ENCODE data around the gene VSNL1. TPM values are rescaled to one million over a fixed set of nuclear protein-coding genes. Genes with fewer than 3 reads are reported as not detected.

Gene VSNL1
- total RNA-seq, 1 experiment from 2014 or later = not detected

DNA sequence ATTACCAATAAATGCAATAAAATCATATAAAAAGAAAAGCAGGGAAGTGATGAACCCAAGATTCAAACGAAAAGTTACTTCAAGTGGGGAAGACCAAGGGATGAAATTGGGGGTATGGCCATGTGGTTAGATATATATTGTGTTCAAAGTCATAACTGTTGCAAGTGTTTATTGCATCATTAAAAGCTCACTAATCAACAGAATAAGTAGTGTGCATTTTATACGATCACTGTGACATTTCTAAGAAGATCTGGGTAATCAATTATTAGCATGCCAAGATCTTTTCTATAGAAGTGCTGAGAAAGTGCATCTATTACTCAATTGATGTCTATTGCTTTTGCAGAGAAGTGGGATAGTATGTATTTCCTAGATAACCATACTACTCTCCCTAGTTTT lies 52.9 kb downstream of the VSNL1 start:
- intact Hi-C loops (cut with micrococcal nuclease; ENCODE audit: unreplicated experiment) = no loop called here
- H3K27me3 ChIP-seq (ENCODE audit: insufficient read depth, low read depth) = no peaks in the 10 kb centered on the region
- no peak overlapping the region for H3K4me3 ChIP-seq
- H3K9me2 ChIP-seq (ENCODE audit: insufficient read depth) = no peaks in the 10 kb centered on the region; the same call in 1 of the 2 replicates
- ChIA-PET CTCF (no interaction called here), POLR2A (ENCODE audit: unreplicated experiment) (no interaction called here)
- no peaks in the 10 kb centered on the region for H3K79me2 ChIP-seq (ENCODE audit: low read depth)
- TF ChIP-seq, protein P1, sequence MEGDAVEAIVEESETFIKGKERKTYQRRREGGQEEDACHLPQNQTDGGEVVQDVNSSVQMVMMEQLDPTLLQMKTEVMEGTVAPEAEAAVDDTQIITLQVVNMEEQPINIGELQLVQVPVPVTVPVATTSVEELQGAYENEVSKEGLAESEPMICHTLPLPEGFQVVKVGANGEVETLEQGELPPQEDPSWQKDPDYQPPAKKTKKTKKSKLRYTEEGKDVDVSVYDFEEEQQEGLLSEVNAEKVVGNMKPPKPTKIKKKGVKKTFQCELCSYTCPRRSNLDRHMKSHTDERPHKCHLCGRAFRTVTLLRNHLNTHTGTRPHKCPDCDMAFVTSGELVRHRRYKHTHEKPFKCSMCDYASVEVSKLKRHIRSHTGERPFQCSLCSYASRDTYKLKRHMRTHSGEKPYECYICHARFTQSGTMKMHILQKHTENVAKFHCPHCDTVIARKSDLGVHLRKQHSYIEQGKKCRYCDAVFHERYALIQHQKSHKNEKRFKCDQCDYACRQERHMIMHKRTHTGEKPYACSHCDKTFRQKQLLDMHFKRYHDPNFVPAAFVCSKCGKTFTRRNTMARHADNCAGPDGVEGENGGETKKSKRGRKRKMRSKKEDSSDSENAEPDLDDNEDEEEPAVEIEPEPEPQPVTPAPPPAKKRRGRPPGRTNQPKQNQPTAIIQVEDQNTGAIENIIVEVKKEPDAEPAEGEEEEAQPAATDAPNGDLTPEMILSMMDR (conservative IDR thresholded peaks at IDR 0.05) = no peak
- TF ChIP-seq EZH2 (IDR thresholded peaks at IDR 0.05; ENCODE audit: low read depth) = no peak
- H3K9me3 ChIP-seq (ENCODE audit: insufficient read depth, low read depth) = no peaks in the 10 kb centered on the region
- no peak for DNase-seq
- H3F3A ChIP-seq (ENCODE audit: insufficient read depth, low read depth) = peaks cover 13% of the 10 kb centered on the region; the same call in 1 of the 2 replicates
- no peaks in the 10 kb centered on the region for H4K20me1 ChIP-seq (ENCODE audit: insufficient read depth)
- H3K27ac ChIP-seq = no peak overlapping the region
- peaks cover 28% of the 10 kb centered on the region for H3K4me1 ChIP-seq (replicated peaks; ENCODE audit: insufficient read depth)
- no peaks in the 10 kb centered on the region for H3K36me3 ChIP-seq (ENCODE audit: low read depth)
- H2AFZ ChIP-seq = no peak overlapping the region
- peak overlapping the region; percentile 15 for H3K4me2 ChIP-seq
- BruUV-seq (replicated peaks) = no TSS peak

DNA sequence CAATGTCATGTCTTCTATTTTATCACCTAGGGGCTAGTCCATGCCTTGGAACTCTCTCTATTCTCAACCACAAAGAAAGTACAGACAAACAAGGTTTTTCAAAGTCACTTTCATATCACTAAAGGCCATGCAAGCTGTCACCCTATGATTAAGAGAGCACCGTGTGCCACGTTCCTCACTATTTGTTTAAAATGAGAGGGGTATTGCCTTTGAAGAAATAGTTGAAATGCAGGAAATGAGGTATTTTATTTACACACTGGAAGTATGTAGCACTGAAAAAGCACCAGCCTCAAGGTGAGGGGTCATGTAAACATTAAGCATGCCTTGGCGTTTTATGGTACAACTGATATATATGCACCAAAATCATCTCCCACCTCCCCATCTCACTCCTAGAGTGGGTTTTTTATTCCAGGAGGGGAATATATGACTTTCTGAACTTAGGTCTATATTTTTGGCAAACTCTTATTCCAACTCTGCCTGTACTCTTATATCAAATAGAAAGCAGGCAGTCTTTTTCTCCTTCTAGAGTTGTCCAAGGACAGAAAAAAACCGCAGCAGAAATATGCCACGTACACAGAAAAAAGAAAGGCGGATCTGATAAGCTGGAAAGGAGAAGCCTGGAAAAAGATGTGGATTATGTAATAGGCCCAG lies 53.5 kb downstream of the VSNL1 start:
- CTCF ChIA-PET = no interaction called here

GRCh38 chr2:17594533-17595401 lies 54.3 kb downstream of the VSNL1 start:
- H3K27ac ChIP-seq = no peak overlapping the region
- H2AFZ ChIP-seq = no peak overlapping the region
- H4K20me1 ChIP-seq (ENCODE audit: insufficient read depth) = no peaks in the 10 kb centered on the region

More for the DNA sequence above, 53.5 kb downstream of the VSNL1 start:
- Histone ChIP-seq H3K4me1 (replicated peaks; ENCODE audit: insufficient read depth) (peaks cover 32% of the 10 kb centered on the region), H3K36me3 (ENCODE audit: low read depth) (no peaks in the 10 kb centered on the region), H3K27ac (no peak overlapping the region), H3K4me3 (no peak overlapping the region), H3F3A (ENCODE audit: insufficient read depth, low read depth) (peaks cover 13% of the 10 kb centered on the region; the same call in 1 of the 2 replicates), H4K20me1 (ENCODE audit: insufficient read depth) (no peaks in the 10 kb centered on the region), H3K27me3 (ENCODE audit: insufficient read depth, low read depth) (no peaks in the 10 kb centered on the region), H3K9me3 (ENCODE audit: insufficient read depth, low read depth) (no peaks in the 10 kb centered on the region), H3K9me2 (ENCODE audit: insufficient read depth) (no peaks in the 10 kb centered on the region), H3K79me2 (ENCODE audit: low read depth) (no peaks in the 10 kb centered on the region), H3K4me2 (peak overlapping the region; percentile 15), H2AFZ (no peak overlapping the region)
- TF ChIP-seq, protein P1 (conservative IDR thresholded peaks at IDR 0.05) = no peak
- intact Hi-C loops (cut with micrococcal nuclease; ENCODE audit: unreplicated experiment) = no loop called here
- POLR2A ChIA-PET (ENCODE audit: unreplicated experiment) = no interaction called here
- BruUV-seq (replicated peaks) = no TSS peak
- DNase-seq = peak in 1 of 2 experiments; percentile 58

More at GRCh38 chr2:17594533-17595401, 54.3 kb downstream of the VSNL1 start:
- CTCF ChIA-PET = no interaction called here
- no TSS peak for BruUV-seq (replicated peaks)
- H3K9me2 ChIP-seq (ENCODE audit: insufficient read depth) = no peaks in the 10 kb centered on the region
- DNase-seq = no peak
- intact Hi-C loops (cut with micrococcal nuclease; ENCODE audit: unreplicated experiment) = no loop called here
- no peak overlapping the region for H3K4me3 ChIP-seq
- POLR2A ChIA-PET (ENCODE audit: unreplicated experiment) = no interaction called here
- peak overlapping the region; percentile 15; the same call in 1 of the 2 replicates for H3K4me2 ChIP-seq
- TF ChIP-seq EZH2 (IDR thresholded peaks at IDR 0.05; ENCODE audit: low read depth) = no peak
- TF ChIP-seq, protein P1 (conservative IDR thresholded peaks at IDR 0.05) = no peak
- no peaks in the 10 kb centered on the region for H3K36me3 ChIP-seq (ENCODE audit: low read depth)
- no peaks in the 10 kb centered on the region for H3K79me2 ChIP-seq (ENCODE audit: low read depth)
- no peaks in the 10 kb centered on the region for H3K27me3 ChIP-seq (ENCODE audit: insufficient read depth, low read depth)
- H3K9me3 ChIP-seq (ENCODE audit: insufficient read depth, low read depth) = no peaks in the 10 kb centered on the region
- peaks cover 17% of the 10 kb centered on the region for H3F3A ChIP-seq (ENCODE audit: insufficient read depth, low read depth)
- H3K4me1 ChIP-seq (replicated peaks; ENCODE audit: insufficient read depth) = peaks cover 40% of the 10 kb centered on the region

Measured in PC-9 (cell line).